GM12873 (cell line): ENCODE results near the gene CAT.

Experiments used
- CTCF ChIP-seq: IDR thresholded peaks from 2 replicates; pipeline ENCODE4 v1.5.1; 2012; ENCODE audit warnings: low read depth, mild to moderate bottlenecking, moderate library complexity, low read length, control low read depth; ENCODE audit not compliant: insufficient read depth; ENCODE audit errors: missing control alignments

Gene CAT

DNA sequence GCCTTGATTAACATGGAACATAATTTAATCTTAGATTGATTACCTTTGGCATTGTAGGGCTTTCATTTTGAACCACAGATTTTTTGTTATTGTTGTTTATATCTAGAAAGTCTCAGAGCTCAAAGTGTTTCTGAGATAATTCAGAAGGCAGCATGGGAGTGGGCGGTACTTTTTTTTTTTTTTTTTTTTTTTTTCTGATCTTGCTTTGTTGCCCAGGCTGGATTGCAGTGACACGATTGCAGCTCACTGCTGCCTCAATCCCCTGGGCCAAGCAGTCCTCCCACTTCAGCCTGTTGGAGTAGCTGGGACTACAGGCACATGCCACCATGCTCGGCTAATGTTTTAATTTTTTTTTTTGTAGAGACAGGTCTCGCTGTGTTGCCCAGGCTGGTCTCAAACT, 21.5 kb downstream of the CAT start:
- TF ChIP-seq CTCF: no peak

- no peak for TF ChIP-seq CTCF
Measured at GRCh38 chr11:34461215-34461614, 22.5 kb downstream of the CAT start.

DNA sequence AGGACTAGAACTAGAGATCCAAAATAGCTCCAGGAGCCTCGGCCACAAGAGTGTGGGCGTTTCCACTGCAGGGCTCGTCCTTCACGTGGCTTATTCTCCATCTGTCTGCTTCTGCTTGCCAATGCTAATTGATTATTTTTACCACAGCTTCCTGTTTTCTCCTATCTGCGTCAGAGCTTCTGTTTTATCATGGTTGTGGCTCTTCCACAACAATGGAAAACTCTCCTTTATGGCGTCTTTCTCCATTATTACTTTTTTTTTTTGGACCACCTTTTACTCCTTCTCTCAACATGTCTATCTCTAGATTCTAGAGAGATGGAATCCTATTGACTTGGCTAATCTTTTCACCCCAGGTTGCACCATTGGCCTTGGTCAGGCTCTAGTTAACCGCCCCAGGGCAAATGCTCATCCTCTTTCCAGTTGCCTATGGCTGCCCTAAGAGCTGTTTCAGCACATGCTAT, 25.9 kb downstream of the CAT start:
- TF ChIP-seq CTCF: no peak

DNA sequence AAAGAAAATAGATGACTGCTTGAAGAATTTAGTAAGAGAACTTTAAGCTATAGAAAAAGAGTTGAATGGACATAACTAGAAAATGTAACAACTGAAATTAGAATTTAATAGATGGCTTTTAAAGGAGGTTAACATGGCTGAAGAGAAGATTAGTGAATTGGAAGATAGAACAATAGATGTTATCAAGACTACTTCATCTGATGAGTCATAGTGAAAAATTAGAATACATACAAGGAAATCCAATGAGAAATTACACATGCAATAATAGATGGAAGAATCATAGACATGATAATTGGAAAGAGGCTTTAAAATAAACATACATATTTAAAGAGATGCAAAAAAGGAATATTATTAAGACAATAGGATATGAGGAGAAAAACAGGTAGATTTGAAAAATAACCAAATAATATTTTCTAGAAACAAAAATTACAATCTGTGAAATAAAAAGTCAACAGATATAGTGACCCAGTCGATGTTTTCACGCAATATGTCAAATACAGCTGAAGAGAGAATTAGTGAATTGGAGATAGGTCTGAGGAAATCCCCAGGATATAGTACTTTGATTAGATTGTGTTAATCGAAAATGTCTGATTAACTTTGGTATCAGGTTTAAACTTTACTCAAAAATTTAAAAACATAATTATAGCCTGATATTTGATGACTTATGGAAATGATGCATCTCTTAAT, 28.2 kb downstream of the CAT start:
- no peak for TF ChIP-seq CTCF

DNA sequence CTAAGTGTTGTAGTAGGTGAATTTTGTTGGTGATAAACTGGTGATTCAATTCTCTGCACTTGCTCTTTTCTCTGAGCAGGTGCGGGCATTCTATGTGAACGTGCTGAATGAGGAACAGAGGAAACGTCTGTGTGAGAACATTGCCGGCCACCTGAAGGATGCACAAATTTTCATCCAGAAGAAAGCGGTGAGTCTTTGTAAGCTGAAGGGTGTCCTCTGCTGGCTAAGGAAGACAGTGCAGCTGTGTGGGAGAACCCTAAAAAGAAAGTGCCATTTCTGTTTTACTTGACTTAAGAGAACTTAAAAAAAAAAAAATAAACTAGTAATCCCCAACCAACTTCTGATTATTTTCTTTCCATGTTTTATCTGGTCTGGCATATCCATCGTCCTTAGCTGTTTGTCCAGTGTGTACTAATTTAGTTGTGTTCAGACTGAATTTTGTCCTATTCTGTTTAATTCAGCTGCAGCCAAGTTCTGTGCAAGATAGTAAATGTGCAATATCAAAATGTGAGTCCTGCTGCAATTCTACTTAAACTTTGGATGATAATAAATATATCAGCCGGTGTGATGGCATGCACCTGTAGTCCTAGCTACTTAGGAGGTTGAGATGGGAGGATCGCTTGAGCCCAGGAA, 29.6 kb downstream of the CAT start:
- TF ChIP-seq CTCF: peak; percentile 81

- no peak for TF ChIP-seq CTCF
Measured at GRCh38 chr11:34473603-34474169, 35.0 kb downstream of the CAT start.

DNA sequence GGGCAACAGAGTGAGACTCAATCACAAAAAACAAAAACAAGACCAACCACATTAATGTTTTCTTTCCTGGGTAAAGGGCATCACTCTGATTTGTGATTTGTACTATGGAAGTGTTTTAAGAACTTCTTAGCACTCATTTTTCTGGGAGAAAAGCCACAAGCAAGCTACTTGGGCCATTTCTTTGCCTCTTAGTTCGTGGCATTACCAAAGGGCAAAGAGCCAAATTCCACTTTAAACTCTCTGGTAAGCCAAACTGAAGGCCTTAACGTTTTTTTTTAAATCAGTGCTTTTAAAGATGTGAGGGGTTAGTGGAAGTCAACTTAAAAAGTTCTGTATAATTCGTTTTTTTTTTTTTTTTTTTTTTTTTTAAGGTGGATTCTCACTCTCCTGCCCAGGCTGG, 36.9 kb downstream of the CAT start:
- TF ChIP-seq CTCF: no peak
